ENCODE data around the gene NFIA.

The NFIA gene

DNA sequence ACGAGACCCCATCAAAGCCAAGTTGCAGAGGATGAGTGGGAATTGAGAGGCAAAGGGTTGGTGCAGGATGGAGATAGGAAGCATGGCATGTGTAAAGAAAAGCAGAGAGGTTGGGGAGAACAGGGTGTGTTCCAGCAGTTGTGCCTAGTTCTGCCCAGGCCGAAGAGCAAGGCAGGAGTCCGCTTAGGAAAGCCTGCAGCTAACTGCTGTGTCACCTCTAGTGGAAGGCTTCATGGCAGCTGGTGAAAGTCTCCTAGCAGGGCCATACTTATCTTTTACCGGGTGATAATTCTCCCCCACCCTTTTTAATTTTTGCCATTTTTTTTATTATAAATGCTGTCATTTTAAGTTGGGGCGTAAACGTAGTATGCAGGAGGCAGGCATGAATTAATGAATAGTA, 93.6 kb downstream of the NFIA start:
- no peak for DNase-seq (ENCODE audit: low read depth in 2 of 3, low spot score in 2 of 3)

DNA sequence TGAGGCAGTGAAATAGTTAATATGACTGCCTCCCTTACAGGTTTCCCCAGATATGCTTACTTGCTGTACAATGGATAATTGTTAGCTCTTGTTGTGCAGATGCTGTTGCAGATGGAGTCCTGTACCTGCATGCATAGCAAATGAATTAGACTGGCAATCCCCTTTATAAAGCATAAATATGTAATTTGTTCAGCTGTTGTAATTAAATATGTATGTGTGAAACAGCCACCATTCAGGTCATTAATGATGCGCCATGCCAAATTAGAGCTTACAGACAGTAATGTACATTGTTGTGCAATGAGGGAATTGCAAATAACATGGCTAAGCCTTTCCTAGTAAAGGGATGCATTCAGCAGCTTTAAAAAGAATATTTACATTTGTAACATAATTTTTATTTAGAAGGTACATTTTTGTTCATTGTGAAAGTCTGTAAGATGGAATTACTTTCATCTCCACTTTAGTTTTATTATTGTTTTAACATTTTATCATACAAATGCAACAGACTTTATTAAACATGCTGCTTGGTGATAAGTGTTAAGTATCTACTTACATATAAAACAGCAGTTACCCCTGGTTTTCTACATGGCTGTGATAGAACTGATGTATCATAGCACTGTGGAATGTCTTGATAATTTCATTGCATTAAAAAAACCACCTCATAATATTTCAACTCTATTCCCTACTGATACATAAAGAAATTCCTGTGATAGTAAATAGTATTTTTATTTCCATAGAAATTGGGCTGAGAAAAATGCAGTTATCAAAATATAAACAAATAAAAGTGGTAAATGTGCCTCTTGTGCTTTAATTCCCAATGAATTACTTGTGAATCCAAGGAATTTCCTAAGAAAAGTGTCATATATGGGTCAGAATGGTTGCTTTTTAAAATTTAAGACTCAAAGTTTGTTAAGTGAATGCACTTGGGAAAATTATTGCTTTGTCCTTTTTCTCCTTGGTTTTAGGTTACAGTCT, 99.0 kb downstream of the NFIA start:
- DNase-seq (ENCODE audit: low read depth in 2 of 3, low spot score in 2 of 3) = no peak

DNA sequence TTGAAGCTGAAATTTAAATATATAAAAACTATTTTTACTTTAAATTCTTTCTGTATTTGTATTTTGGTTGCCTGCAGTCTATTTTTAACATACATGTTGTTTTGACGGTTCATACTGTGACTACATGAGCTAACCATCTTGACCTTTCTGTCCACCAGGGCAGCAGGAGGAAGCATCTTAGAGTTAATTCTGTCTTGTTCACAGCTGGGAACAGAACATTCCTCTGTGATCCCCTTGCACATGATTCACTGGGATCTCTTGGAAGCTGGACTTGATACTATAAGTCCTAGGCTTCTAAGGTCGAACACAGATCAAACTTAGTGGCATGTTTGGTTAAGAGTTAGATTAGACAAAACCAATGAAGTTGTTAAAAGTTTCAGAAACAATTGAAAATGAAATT, 99.7 kb downstream of the NFIA start:
- no peak for DNase-seq (ENCODE audit: low read depth in 2 of 3, low spot score in 2 of 3)

DNA sequence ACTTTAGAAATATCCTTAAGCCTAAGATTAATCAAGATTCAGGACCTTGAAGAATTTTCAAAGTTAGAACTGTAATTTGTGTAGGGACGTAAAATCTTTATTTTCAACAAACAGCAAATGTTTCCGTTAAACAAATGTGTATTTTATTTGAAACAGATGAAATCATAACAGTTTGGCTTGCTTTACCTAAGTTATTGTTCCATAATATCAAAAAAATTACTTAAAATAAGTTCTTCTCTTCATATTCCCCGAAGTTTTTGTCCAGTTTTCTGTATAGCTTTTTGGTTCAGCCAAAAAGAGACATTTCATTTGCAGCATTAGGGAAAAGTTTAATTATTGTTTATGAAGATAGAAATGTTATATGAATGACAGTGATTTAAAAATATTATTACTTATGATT, 100.1 kb downstream of the NFIA start:
- no peak for DNase-seq (ENCODE audit: low read depth in 2 of 3, low spot score in 2 of 3)

DNA sequence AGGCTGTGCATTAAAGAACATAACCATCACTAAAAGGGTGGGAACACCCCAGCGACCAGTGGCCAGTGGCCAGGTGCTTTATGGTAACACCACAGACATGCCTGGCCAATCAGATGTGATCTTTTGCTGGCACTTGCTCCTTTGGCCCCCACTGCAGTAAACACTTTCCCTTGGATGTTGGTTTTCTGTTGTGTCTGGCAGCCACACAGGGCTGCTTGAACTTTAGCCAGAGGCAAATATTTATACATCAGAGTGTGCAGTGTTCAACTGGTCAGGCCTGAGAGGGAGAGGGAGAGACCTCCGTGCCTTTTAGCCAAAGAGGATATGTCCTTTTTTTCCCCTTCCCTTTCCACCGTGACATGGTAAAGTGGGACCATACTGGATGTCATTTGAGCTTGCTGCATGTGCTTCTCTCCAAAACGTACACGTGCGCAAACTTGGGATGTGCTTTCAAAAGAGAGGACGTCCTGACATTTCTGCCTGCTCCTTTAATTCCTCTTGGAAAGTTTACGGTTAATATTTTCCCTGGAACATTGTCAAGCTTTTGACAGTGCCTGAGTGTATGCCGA, 101.2 kb downstream of the NFIA start:
- DNase-seq (ENCODE audit: low read depth in 2 of 3, low spot score in 2 of 3) = no peak

DNA sequence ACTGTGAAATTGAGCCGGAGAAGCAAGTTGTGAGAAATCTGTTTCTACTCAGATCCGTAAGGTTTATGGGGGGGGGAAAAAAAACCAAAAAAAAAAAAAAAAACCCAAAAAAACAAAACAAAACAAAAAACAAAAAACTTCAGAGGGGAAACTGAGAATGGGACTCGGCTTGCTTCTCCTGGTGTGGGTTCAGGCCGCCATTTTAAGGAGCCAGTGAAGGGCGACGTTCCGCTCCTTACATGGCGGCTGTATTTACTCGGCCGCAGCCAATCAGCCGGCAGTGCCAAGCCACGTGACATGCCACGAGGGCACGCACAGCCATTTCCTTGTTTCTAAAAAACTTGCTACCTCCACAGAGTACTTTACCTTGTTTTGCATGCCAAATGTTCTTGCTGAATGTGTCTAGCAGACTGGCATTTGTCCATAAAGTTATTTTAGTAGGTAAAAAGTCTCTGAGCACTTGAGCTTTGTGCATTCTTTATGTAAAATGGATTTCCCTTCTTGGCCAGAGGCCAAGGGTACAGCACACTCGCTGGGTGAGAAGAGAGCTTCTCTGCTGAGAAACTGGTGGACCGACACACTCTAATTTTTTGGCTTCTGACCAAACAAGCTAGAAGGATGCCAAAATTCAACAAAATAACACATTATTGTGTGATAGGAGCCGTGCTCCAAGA, 101.8 kb downstream of the NFIA start:
- no peak for DNase-seq (ENCODE audit: low read depth in 2 of 3, low spot score in 2 of 3)

DNA sequence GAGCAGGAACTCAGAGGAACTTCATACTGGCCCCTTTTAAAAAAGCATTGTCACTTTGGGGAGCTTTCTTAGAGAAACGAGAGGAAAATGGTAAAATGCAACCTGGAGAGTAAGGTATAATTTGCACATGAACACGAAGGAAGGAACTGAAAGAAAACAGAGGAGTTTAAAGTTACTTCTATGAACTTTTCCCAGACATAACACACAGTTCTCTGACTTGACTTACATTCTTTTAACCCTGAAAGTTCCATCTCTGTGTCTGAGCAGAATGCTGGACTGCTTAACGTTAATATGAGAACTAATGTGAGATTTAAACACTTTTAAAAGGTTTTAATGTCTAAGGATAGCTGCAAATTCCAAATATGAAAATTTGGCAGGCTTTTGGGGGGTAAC, 102.3 kb downstream of the NFIA start:
- no peak for DNase-seq (ENCODE audit: low read depth in 2 of 3, low spot score in 2 of 3)

DNA sequence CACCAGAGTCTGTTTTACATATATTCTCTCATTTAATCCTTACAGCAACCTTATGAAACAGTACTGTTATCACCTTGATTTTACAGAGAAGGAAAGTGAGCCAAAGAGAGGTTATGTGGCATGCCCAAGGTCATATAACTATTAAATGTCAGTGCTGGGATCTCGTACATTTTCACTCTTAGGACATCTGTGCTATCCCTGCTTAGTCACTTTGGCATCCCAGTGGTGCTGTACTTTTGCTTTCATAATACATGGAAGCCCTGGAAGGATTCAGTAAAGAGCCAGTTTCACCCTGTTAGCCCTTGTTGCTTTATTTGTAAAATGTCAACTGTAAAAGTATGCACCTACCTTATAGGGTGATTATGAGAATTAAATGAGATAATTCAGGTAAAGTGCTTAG, 104.4 kb downstream of the NFIA start:
- no peak for DNase-seq (ENCODE audit: low read depth in 2 of 3, low spot score in 2 of 3)

DNA sequence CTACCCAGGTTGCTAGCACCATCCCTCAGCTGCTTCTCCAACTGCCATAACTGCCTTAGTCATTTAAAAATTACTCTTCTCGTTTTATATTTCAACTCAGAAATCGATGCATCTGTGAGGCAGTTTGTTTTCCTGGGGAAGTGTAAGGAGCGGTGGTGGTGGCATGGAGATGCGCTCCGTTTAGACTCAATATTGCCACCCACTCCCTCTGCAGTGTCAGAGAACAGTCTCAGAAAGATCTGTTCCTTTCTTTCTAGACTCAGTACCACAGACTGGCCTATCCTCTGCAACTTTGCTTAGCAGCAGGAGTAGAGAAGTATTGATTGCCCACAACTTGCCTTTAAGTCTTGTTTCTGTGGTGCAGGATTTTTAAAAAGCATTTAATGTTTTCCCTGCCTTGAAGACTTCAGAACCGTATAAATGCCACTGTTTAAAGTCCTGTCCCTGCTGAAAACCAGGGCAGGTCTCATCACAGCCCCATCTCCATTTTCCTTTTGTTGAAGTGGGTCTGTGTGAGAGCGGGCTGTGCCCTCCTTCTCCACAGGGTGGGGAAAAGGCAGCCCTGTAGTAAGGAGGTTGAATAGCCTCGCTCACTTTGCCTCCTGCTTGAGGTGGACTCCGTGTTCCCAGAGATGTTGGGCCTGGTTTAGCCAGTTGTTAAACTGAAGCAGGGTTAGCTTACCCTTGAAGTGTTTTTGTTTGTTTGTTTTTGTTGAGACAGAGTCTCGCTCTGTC, 105.2 kb downstream of the NFIA start:
- no peak for DNase-seq (ENCODE audit: low read depth in 2 of 3, low spot score in 2 of 3)

DNA sequence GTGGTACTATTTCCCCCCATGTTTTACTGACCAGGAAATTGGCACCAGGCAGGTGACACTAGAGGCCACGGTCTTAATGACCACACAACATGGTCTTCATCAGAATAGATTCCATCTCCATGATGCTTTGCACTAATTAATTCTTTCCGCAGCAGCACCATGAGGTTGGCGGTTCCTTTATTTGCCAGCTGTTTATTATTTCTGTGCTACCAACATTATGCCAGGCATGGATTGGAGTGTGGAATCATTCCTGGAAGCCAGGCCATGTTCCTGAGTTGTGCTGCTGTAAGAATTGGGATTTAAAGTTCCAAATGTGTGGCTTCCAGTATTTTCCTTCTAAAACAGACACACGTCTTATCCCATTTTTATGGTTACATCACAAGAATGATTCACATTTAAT, 107.8 kb downstream of the NFIA start:
- no peak for DNase-seq (ENCODE audit: low read depth in 2 of 3, low spot score in 2 of 3)

DNA sequence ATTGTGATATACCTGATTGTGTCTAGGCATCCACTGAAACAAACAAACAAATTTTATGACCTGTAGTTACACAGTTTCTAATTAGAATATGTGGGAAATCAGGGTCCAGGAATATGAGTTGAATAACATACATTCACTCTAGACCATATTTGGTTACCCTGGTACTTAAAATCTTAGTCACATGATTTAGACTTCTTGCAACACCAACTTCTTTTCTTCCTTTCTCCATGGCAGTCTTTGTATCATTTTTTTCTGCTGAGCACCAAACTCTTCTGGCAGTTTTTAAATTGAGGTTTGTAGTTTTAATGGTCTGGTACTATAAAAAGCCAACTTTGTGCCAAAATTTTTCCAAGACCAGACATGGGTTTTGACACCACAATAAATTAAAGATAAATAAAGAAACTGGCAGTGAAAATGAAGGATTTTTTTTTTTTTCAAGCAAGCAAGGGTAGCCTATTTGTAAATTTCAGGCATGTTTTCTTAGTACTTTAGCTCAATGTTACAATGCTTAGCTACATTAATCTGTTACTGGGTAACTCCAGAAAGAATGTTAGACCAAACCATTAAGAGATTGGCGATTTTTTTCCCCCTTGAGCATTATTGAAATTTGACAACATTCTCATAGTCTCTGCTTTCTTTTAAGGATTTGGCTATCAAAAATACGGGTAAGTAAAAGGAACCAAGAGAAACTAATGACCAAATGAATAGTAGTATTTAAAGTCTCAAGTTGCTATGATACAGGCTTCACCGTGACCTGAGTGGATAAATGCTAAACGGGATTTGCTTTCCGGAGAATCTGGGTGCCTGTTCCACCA, 108.5 kb downstream of the NFIA start:
- no peak for DNase-seq (ENCODE audit: low read depth in 2 of 3, low spot score in 2 of 3)

DNA sequence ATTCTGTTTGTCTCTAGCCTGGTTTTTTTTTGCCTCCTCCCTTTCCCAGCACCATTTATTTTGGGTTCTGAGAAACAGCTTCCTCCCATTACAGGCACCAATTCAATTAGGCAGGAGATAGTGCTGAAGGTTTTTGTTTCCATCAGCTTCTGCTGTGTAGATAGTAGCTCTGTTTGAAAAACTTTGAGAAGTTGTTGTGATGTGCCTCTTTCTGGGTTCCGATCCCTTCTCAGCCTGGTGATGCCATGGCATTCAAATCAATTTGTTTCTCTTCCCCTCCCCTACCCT, 109.0 kb downstream of the NFIA start:
- no peak for DNase-seq (ENCODE audit: low read depth in 2 of 3, low spot score in 2 of 3)

DNA sequence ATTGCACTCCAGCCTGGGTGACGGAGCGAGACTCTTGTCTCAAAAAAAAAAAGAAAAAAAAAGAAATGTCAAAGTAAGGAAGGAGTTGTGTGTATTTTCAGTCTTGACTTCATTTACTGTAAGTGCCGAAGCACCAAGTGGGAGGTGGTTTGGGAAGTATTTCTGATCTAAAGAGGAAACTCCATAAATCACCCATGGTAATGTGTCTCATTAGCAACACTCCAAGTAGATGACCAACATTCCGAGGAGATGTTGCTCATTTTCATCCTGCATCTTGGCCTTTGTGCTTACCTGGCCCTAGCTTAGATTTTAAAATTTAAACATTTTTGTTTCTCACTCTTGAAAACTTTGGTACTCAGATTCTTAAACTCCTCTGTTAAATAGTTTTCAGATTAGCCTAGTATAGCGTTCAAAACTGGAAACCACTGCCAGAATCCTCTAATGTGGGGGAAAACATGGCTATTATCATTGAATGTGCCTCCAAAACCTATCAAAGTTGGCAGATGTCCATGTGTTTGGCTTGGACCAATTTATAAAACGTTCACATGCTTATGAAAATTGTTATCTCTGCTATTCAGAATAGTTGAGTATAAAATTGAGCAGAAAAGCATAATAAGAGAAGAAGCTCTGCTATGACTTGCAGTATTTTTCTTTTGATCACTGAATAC, 110.4 kb downstream of the NFIA start:
- no peak for DNase-seq (ENCODE audit: low read depth in 2 of 3, low spot score in 2 of 3)

DNA sequence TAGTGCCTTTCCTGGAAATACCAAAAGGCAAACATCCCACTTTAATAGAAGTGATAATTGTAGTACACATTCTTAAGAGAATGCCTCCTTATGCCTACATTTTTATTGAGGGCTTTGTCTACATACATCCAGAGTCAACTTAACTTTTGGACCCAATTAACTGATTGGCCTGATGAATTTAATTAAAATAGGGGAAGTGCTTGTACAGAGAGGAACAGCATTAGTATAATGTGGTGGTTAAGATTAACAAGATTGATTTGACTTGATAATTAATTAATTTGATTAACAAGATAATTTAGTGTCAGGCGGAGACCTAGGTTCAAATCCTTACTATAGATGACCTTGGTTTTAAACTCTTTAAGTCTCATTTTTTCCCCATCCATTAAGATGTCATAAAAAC, 111.4 kb downstream of the NFIA start:
- no peak for DNase-seq (ENCODE audit: low read depth in 2 of 3, low spot score in 2 of 3)

DNA sequence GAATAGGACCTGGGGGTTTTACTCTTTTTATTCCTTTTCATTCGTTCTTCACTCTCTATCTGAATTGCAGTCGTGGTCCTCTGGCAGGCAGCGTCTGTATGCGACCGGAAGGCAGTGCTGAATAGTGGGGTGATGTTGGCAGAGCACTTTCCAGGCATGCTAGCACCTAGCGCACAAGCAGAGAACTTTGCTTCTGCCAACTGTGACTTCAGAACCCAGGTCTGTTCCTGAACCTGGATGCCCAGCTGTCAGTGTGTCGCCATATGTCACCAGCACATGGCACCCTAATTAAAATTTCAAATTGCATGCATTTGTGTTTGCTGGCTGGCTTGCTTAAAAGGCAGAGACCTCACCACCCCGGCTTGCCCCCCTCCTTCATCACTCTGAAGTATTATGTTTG, 116.2 kb downstream of the NFIA start:
- DNase-seq (ENCODE audit: low read depth in 2 of 3, low spot score in 2 of 3) = no peak

DNA sequence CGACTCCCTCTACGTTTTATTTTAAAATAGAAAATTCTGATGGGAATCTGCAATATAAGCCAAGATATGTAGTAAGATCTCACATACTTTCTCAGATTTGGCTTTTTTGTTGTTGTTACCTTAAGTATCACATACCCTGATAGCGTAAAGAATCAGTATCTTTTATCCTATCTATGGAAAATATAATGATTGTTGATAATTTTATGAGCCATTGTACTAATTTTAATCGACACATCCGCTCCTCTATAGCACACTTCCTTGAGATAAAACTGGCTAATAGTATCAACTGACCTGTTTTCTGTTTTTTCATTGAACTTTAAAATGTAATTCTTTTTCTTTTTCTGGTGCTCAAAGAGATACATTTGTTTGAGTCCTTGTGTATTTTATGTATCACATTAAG, 118.7 kb downstream of the NFIA start:
- no peak for DNase-seq (ENCODE audit: low read depth in 2 of 3, low spot score in 2 of 3)

DNA sequence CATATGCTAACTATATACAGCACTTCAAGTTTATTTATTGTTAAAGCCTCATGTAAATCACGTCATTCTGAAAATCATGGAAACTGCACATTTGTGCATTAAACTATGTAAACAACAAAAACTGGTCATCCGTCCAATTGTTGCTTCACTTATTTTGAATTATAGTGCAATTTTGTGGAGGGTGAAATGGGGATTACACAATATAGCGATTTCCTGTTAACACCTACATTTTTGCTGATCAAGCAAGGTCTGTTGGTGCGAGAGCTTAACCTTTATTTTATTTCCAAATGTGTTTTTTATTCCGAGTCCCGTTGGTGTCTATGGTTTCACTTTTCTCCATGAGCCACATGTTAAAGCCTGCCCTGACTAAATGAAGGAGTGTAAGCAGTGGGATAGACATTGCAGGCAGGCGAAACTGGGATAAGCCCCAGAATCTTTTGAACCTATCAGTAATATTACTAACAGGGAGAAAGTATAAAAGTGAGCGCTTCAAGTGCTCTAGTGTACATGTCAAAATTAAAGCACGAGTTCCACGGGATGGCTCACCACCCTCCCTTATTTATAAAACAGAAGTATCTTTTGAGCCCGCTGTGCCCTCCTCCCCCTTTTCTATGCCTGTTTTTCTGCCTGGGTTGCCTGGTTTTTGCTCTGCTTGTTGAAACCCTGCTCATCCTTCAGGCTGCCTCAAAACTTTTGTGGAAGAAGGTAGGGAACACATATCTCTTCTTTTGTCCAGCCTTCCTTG, 120.7 kb downstream of the NFIA start:
- DNase-seq (ENCODE audit: low read depth in 2 of 3, low spot score in 2 of 3) = no peak

DNA sequence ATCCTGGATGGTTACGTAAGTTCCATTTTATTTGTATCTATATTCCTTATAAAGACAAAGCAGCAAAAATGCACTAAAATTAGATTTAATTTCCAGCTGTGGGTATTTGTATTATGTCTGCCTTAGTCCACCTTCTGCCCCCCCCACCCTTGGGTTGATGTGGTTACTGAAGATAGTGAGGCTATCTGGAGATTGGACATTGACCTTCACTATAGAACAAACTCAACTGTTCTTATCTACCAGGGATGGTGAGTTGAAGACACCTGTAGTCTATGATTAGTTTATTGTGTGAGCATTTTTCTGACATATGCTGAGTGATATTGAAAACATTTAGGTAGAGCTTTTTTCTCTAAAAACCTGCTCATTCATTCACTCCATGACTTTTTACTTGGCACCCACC, 122.2 kb downstream of the NFIA start:
- no peak for DNase-seq (ENCODE audit: low read depth in 2 of 3, low spot score in 2 of 3)

DNA sequence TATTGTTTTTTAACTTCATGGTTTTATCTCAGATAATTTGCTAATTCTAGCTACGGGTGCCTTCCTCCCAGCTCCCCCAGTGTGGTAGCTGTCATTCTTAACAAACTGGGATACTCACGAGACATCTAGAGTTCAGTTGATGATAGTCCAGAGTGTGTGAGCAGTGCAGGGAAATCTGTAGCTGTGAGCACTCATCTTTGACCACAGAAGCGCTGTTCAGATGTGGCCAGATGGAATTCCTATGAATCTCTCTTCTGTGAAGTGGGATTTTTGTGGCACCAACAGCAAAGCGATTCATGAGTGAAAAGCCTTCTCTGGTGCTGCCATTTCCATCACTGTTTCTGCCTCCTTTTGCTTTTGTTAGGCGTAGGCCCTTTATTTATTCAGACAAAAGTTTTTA, 125.1 kb downstream of the NFIA start:
- DNase-seq (ENCODE audit: low read depth in 2 of 3, low spot score in 2 of 3) = no peak

DNA sequence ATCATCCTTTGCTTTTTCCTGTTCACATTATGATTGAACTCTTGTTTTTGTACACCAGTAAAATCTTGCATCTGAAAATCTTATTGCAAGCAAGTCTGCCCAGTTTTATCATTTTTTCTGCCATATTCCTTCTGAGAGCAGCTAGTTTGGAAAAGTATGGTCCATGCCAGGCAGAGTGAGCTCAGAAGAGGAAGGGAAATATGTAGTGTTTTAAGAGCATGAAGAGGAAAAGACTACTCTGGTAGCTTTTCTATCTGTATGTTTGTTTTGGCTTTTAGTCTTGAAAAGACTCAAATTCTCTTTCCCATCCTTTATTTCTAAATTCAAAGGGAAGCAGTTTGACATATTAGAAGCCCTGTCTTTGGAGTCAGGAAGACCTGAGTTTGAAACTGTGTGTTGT, 125.8 kb downstream of the NFIA start:
- no peak for DNase-seq (ENCODE audit: low read depth in 2 of 3, low spot score in 2 of 3)

All from activated CD8-positive, alpha-beta memory T cell treated with anti-CD3 and anti-CD28 coated beads for 48 hours (primary cell).